Natural killer cell (primary cell): ENCODE data around the gene GPC4. TPM values are rescaled to one million over a fixed set of nuclear protein-coding genes. Genes with fewer than 3 reads are reported as not detected.

Source experiments
- ATAC-seq, 3 donors: fragments of 150-1000 bp in 2 of 3; fragments of 200-7000 bp in 1 of 3; cut with Tn5 transposase; 1 replicate in 1 of 3; 2 replicates in 2 of 3; pipeline ENCODE4 v1.10.0; 2021; ENCODE audit warnings: mild to moderate bottlenecking in 2 of 3, moderate library complexity in 2 of 3
- DNase-seq, 2 donors: peaks; one replicate each; pipeline versions ENCODE4 v3.0.0 to v3.0.0-alpha.2; 2013 to 2021; ENCODE audit warnings: mixed read lengths in 1 of 2
- H3K27ac ChIP-seq: one replicate; pipeline ENCODE4 v1.5.1; 2013; ENCODE audit warnings: mild to moderate bottlenecking, low read length
- H3K27me3 ChIP-seq: one replicate; pipeline ENCODE4 v1.6.1; 2013; ENCODE audit warnings: low read length; ENCODE audit not compliant: control insufficient read depth, insufficient read depth
- H3K36me3 ChIP-seq: one replicate; pipeline ENCODE4 v1.6.1; 2013; ENCODE audit warnings: low read length; ENCODE audit not compliant: control insufficient read depth, insufficient read depth
- H3K4me1 ChIP-seq: one replicate; pipeline ENCODE4 v1.6.1; 2013; ENCODE audit warnings: low read length; ENCODE audit not compliant: control insufficient read depth, insufficient read depth
- H3K4me3 ChIP-seq: one replicate; pipeline ENCODE4 v1.5.1; 2013; ENCODE audit warnings: low read length
- H3K9me3 ChIP-seq: one replicate; pipeline ENCODE4 v1.6.1; 2013; ENCODE audit warnings: low read length; ENCODE audit not compliant: control insufficient read depth, insufficient read depth
- H3K27ac Mint-ChIP-seq, 2 donors: one replicate each; pipeline ENCODE4 v1.8.0; 2022; ENCODE audit warnings: mild to moderate bottlenecking in 2 of 2, mixed read lengths in 2 of 2, moderate library complexity in 1 of 2
- H3K27me3 Mint-ChIP-seq, 2 donors: one replicate each; pipeline ENCODE4 v1.8.0; 2022; ENCODE audit warnings: low read depth in 2 of 2, mixed read lengths in 2 of 2
- H3K36me3 Mint-ChIP-seq: one replicate; pipeline ENCODE4 v1.8.0; 2022; ENCODE audit warnings: mixed read lengths
- H3K4me1 Mint-ChIP-seq, 2 donors: one replicate each; pipeline ENCODE4 v1.8.0; 2022; ENCODE audit warnings: mixed read lengths in 2 of 2
- H3K4me3 Mint-ChIP-seq: one replicate; pipeline ENCODE4 v1.8.0; 2022; ENCODE audit warnings: mild to moderate bottlenecking, moderate library complexity, mixed read lengths
- H3K9me3 Mint-ChIP-seq, 2 donors: one replicate each; pipeline ENCODE4 v1.8.0; 2022; ENCODE audit warnings: mixed read lengths in 2 of 2
- CTCF ChIP-seq: fragments of 200-600 bp; IDR thresholded peaks from one replicate; pipeline ENCODE4 v1.8.0; 2022; ENCODE audit warnings: antibody characterized with exemption
- WGBS: methylation state at CpG from one replicate; pipeline ENCODE4 v1.1.7; 2013; ENCODE audit warnings: missing lambda C conversion rate; ENCODE audit not compliant: insufficient coverage; 5-methylcytosine and 5-hydroxymethylcytosine counted together
- intact Hi-C: fragments of 100-400 bp; cut with micrococcal nuclease; formaldehyde crosslinking; loops from one replicate; pipeline ENCODE4 v1.14.2; 2022
- total RNA-seq, 4 donors: library from RNA; stranded (reverse); fragments of 120-200 nt in 1 of 4; gene quantifications; one replicate each; pipeline versions ENCODE4 v1.2.3 to v1.2.4, GENCODE V29; 2013 to 2022

GPC4 gene
- total RNA-seq, 3 donors from 2014 or later (not counting 1 experiment from before 2014, with no cell fraction given), result 0.08 TPM; not detected in 2

GRCh38 chrX:133405498-133406185 is 9.6 kb downstream of the GPC4 start:
- H3K9me3 Mint-ChIP-seq, result no peaks in the 10 kb centered on the region
- intact Hi-C loops, result no loop called here
- H3K4me1 ChIP-seq, result no peaks in the 10 kb centered on the region
- no peak overlapping the region for H3K27ac ChIP-seq
- no peak for TF ChIP-seq CTCF
- ATAC-seq (no peak), DNase-seq (no peak)
- no peaks in the 10 kb centered on the region for H3K27me3 ChIP-seq
- H3K36me3 Mint-ChIP-seq, result no peaks in the 10 kb centered on the region
- no peak overlapping the region for H3K4me3 ChIP-seq
- no peak overlapping the region for H3K4me3 Mint-ChIP-seq
- no peak overlapping the region for H3K27ac Mint-ChIP-seq
- peaks cover 11 to 17% of the 10 kb centered on the region in 2 donors for H3K27me3 Mint-ChIP-seq
- H3K4me1 Mint-ChIP-seq, result no peaks in the 10 kb centered on the region
- no peaks in the 10 kb centered on the region for H3K9me3 ChIP-seq
- H3K36me3 ChIP-seq, result no peaks in the 10 kb centered on the region
- WGBS, result 89% methylated on average over 4 of the region's 4 CpGs

- no peaks in the 10 kb centered on the region for H3K27me3 ChIP-seq
- H3K27ac ChIP-seq, result no peak overlapping the region
- Mint-ChIP-seq H3K4me3 (no peak overlapping the region), H3K36me3 (no peaks in the 10 kb centered on the region), H3K4me1 (no peaks in the 10 kb centered on the region), H3K9me3 (no peaks in the 10 kb centered on the region), H3K27ac (no peak overlapping the region), H3K27me3 (peaks cover 9 to 14% of the 10 kb centered on the region in 2 donors)
- DNase-seq (no peak), ATAC-seq (no peak)
- TF ChIP-seq CTCF, result no peak
- no peaks in the 10 kb centered on the region for H3K36me3 ChIP-seq
- no peaks in the 10 kb centered on the region for H3K9me3 ChIP-seq
- 88% methylated on average over 4 of the region's 4 CpGs for WGBS
- H3K4me1 ChIP-seq, result no peaks in the 10 kb centered on the region
- no peak overlapping the region for H3K4me3 ChIP-seq
- intact Hi-C loops, result no loop called here
These were observed 11.3 kb downstream of the GPC4 start for GRCh38 chrX:133403984-133404383.

GRCh38 chrX:133402830-133403625 is 12.3 kb downstream of the GPC4 start:
- H3K27ac Mint-ChIP-seq, result no peak overlapping the region
- intact Hi-C loops, result no loop called here
- Histone ChIP-seq H3K9me3 (no peaks in the 10 kb centered on the region), H3K4me1 (no peaks in the 10 kb centered on the region), H3K27ac (no peak overlapping the region), H3K4me3 (no peak overlapping the region), H3K27me3 (no peaks in the 10 kb centered on the region), H3K36me3 (no peaks in the 10 kb centered on the region)
- no peaks in the 10 kb centered on the region for H3K36me3 Mint-ChIP-seq
- no peak for DNase-seq
- TF ChIP-seq CTCF, result no peak
- ATAC-seq, result no peak
- 85% methylated on average over 6 of the region's 10 CpGs for WGBS
- H3K9me3 Mint-ChIP-seq, result no peaks in the 10 kb centered on the region
- H3K4me3 Mint-ChIP-seq, result no peak overlapping the region
- peaks cover 9 to 12% of the 10 kb centered on the region in 2 donors for H3K27me3 Mint-ChIP-seq
- H3K4me1 Mint-ChIP-seq, result no peaks in the 10 kb centered on the region
